Panc1 (cell line): ENCODE results near the gene MCHR2. TPM values are rescaled to one million over a fixed set of nuclear protein-coding genes. Genes with fewer than 3 reads are reported as not detected.

Experiments used
- ATAC-seq: fragments of 200-7000 bp; cut with Tn5 transposase; 2 replicates; pipeline ENCODE4 v1.9.1; 2020; ENCODE audit warnings: mild to moderate bottlenecking, moderate library complexity
- BruUV-seq: library from RNA; stranded (reverse); fragments of 400-500 nt; replicated peaks from 2 replicates; lab custom pipeline; 2021; lab: Mats Ljungman, UMichigan
- CTCF ChIA-PET: fragments of 300-600 bp; sonication (Branson Sonifier 250); formaldehyde crosslinking; loops from one replicate; lab custom pipeline; 2022; ENCODE audit warnings: antibody characterized with exemption; lab: Charles Lee
- POLR2A ChIA-PET: fragments of 300-600 bp; sonication (Branson Sonifier 250); formaldehyde crosslinking; loops from one replicate; lab custom pipeline; 2022; ENCODE audit warnings: antibody characterized with exemption; lab: Charles Lee
- DNase-seq: peaks from one replicate; pipeline ENCODE4 v3.0.0-alpha.2; 2010; ENCODE audit warnings: low read depth, low spot score
- H3K27ac ChIP-seq: 2 replicates; pipeline ENCODE4 v1.5.1; 2011; ENCODE audit warnings: mild to moderate bottlenecking, low read length, inconsistent platforms
- H3K27me3 ChIP-seq: fragments of 200-500 bp; sonication (Bioruptor generic); 2 replicates; pipeline ENCODE4 v1.6.0; 2014; ENCODE audit warnings: low read length, inconsistent platforms; ENCODE audit not compliant: control insufficient read depth, insufficient read depth
- H3K36me3 ChIP-seq: fragments of 200-500 bp; sonication (Bioruptor generic); 2 replicates; pipeline ENCODE4 v1.5.1; 2014; ENCODE audit warnings: inconsistent platforms, mild to moderate bottlenecking, low read length, moderate library complexity; ENCODE audit not compliant: control insufficient read depth, insufficient read depth
- H3K4me1 ChIP-seq: 2 replicates; pipeline ENCODE4 v1.5.1; 2011; ENCODE audit warnings: inconsistent platforms, mild to moderate bottlenecking, low read length, moderate library complexity; ENCODE audit not compliant: control insufficient read depth, insufficient read depth
- H3K4me3 ChIP-seq, 2 experiments: 2 replicates each; pipeline ENCODE4 v1.5.1; 2011 to 2012; ENCODE audit warnings: low read depth in 2 of 2, low read length in 2 of 2, mild to moderate bottlenecking in 2 of 2, inconsistent platforms in 1 of 2, moderate library complexity in 1 of 2
- H3K9me3 ChIP-seq: fragments of 200-500 bp; sonication (Bioruptor generic); 2 replicates; pipeline ENCODE4 v1.5.1; 2014; ENCODE audit warnings: low read depth, mild to moderate bottlenecking, inconsistent platforms, low read length, moderate library complexity; ENCODE audit not compliant: control insufficient read depth, insufficient read depth
- POLR2AphosphoS5 ChIP-seq: IDR thresholded peaks from 2 replicates; pipeline ENCODE4 v1.6.1; 2012; ENCODE audit warnings: mild to moderate bottlenecking, low read depth, low read length, moderate library complexity
- SIN3A ChIP-seq: IDR thresholded peaks from 2 replicates; pipeline ENCODE4 v1.6.1; 2012; ENCODE audit warnings: low read depth, mild to moderate bottlenecking, low read length, moderate library complexity, borderline replicate concordance; ENCODE audit not compliant: insufficient read depth
- TCF7L2 ChIP-seq: IDR thresholded peaks from 2 replicates; pipeline ENCODE4 v1.6.1; 2011; ENCODE audit warnings: mild to moderate bottlenecking, low read depth, low read length, inconsistent platforms
- in situ Hi-C: cut with HindIII; loops from 2 replicates; pipeline ENCODE4 v1.10.0; 2016; ENCODE audit warnings: low sequenced_read_pairs, low pct_unique_long_range_greater_than_20kb
- intact Hi-C: fragments of 100-400 bp; cut with micrococcal nuclease; formaldehyde crosslinking; loops from one replicate; pipeline ENCODE4 v1.10.0; 2022; ENCODE audit not compliant: unreplicated experiment
- total RNA-seq: library from RNA; stranded (reverse); gene quantifications from one replicate; pipeline ENCODE4 v1.2.1, GENCODE V29; 2021; ENCODE audit not compliant: unreplicated experiment
- TF ChIP-seq, protein P1 (sequence below), 2 experiments: IDR thresholded peaks; 2 replicates each; pipeline ENCODE4 v1.6.1; 2011 to 2012; ENCODE audit warnings: low read depth in 2 of 2, control low read depth in 1 of 2, low read length in 1 of 2, mild to moderate bottlenecking in 1 of 2, moderate library complexity in 1 of 2; ENCODE audit not compliant: insufficient read depth in 1 of 2
- TF ChIP-seq, protein P2 (sequence below): fragments of 450-650 bp; IDR thresholded peaks from 2 replicates; pipeline ENCODE4 v1.5.1; 2017; ENCODE audit warnings: mild to moderate bottlenecking

The MCHR2 gene
- total RNA-seq, 1 experiment from 2014 or later, result not detected

DNA sequence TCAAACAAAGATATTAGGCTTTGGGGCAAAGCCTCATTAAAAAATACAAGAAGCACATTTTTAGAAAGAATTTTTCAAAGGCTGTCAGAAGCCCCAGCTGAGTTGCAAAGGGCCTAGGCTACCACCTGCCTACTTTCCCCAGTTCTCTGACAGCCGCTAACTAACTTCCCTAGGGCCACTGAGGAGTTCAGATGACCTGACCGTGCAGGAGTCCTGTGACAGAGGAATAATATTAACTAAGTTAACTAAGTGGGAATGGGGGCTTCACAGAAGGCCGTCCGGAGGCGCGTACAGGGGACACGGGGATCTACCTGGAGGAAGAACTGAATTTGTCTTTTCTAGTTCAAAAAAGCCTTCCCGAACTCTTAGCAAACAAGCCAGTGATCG, 884 bp downstream of the MCHR2 start:
- Histone ChIP-seq H3K27me3 (peaks cover 2% of the 10 kb centered on the region; the same call in 1 of the 2 replicates), H3K4me1 (no peaks in the 10 kb centered on the region), H3K36me3 (no peaks in the 10 kb centered on the region), H3K9me3 (no peaks in the 10 kb centered on the region), H3K4me3 (no peak overlapping the region), H3K27ac (no peak overlapping the region)
- POLR2A ChIA-PET, result interaction anchor here (0.7 kb wide), 1 partner anchor 60 kb away, joined by 17 read pairs; no protein-coding TSS in a partner anchor
- intact Hi-C loops, result no loop called here
- TF ChIP-seq, protein P1, sequence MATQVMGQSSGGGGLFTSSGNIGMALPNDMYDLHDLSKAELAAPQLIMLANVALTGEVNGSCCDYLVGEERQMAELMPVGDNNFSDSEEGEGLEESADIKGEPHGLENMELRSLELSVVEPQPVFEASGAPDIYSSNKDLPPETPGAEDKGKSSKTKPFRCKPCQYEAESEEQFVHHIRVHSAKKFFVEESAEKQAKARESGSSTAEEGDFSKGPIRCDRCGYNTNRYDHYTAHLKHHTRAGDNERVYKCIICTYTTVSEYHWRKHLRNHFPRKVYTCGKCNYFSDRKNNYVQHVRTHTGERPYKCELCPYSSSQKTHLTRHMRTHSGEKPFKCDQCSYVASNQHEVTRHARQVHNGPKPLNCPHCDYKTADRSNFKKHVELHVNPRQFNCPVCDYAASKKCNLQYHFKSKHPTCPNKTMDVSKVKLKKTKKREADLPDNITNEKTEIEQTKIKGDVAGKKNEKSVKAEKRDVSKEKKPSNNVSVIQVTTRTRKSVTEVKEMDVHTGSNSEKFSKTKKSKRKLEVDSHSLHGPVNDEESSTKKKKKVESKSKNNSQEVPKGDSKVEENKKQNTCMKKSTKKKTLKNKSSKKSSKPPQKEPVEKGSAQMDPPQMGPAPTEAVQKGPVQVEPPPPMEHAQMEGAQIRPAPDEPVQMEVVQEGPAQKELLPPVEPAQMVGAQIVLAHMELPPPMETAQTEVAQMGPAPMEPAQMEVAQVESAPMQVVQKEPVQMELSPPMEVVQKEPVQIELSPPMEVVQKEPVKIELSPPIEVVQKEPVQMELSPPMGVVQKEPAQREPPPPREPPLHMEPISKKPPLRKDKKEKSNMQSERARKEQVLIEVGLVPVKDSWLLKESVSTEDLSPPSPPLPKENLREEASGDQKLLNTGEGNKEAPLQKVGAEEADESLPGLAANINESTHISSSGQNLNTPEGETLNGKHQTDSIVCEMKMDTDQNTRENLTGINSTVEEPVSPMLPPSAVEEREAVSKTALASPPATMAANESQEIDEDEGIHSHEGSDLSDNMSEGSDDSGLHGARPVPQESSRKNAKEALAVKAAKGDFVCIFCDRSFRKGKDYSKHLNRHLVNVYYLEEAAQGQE (IDR thresholded peaks at IDR 0.05; ENCODE audit: insufficient read depth in 1 of 2, low read depth in 2 of 2, low read length in 1 of 2), result no peak
- TF ChIP-seq SIN3A, result no peak
- no peak for TF ChIP-seq POLR2AphosphoS5
- TF ChIP-seq, protein P2, sequence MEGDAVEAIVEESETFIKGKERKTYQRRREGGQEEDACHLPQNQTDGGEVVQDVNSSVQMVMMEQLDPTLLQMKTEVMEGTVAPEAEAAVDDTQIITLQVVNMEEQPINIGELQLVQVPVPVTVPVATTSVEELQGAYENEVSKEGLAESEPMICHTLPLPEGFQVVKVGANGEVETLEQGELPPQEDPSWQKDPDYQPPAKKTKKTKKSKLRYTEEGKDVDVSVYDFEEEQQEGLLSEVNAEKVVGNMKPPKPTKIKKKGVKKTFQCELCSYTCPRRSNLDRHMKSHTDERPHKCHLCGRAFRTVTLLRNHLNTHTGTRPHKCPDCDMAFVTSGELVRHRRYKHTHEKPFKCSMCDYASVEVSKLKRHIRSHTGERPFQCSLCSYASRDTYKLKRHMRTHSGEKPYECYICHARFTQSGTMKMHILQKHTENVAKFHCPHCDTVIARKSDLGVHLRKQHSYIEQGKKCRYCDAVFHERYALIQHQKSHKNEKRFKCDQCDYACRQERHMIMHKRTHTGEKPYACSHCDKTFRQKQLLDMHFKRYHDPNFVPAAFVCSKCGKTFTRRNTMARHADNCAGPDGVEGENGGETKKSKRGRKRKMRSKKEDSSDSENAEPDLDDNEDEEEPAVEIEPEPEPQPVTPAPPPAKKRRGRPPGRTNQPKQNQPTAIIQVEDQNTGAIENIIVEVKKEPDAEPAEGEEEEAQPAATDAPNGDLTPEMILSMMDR, result no peak
- TF ChIP-seq TCF7L2, result no peak
- in situ Hi-C loops, result no loop called here
- no TSS peak for BruUV-seq
- ATAC-seq, result no peak
- DNase-seq, result no peak
- CTCF ChIA-PET, result no interaction called here

DNA sequence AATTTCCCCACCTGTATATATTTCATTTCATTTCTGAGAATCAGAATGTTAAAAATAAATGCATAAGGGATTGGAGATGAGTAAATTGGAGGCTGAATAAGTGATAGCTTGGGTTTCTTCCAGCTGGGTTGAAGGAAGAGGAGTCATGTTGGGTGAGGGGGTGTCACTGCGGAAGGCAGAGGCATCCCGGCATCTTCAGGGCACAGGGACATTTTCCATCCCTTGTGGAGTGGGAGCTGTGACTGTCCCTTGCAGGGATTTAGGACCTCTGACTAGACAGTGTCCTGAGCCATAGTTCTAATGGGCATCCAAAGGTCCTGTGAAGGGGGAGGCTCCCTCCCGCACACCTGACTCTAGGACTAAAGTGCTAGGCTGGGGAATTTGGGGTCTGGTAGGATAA, 2.1 kb downstream of the MCHR2 start:
- Histone ChIP-seq H3K4me1 (no peaks in the 10 kb centered on the region), H3K27ac (no peak overlapping the region), H3K36me3 (no peaks in the 10 kb centered on the region), H3K4me3 (no peak overlapping the region), H3K9me3 (no peaks in the 10 kb centered on the region), H3K27me3 (peaks cover 2% of the 10 kb centered on the region; the same call in 1 of the 2 replicates)
- in situ Hi-C loops (no loop called here), intact Hi-C loops (no loop called here)
- BruUV-seq, result no TSS peak
- TF ChIP-seq POLR2AphosphoS5, result no peak
- TF ChIP-seq, protein P1 (IDR thresholded peaks at IDR 0.05; ENCODE audit: insufficient read depth in 1 of 2, low read depth in 2 of 2, low read length in 1 of 2), result no peak
- TF ChIP-seq, protein P2, result no peak
- no peak for TF ChIP-seq TCF7L2
- TF ChIP-seq SIN3A, result no peak
- ChIA-PET CTCF (no interaction called here), POLR2A (no interaction called here)
- ATAC-seq (no peak), DNase-seq (no peak)
